Muscle of leg (tissue), 11 donors: ENCODE results near the gene FOXE1. TPM values are rescaled to one million over a fixed set of nuclear protein-coding genes. Genes with fewer than 3 reads are reported as not detected.

ENCODE experiments used
- DNase-seq: peaks from one replicate; pipeline ENCODE4 v3.0.0; 2013
- H3K27ac ChIP-seq: one replicate; pipeline ENCODE4 v1.5.1; 2013; ENCODE audit warnings: mild to moderate bottlenecking, low read length, control low read depth
- H3K27me3 ChIP-seq: one replicate; pipeline ENCODE4 v1.6.1; 2013; ENCODE audit warnings: low read length; ENCODE audit not compliant: control insufficient read depth, insufficient read depth
- H3K36me3 ChIP-seq: one replicate; pipeline ENCODE4 v1.6.1; 2013; ENCODE audit warnings: low read length; ENCODE audit not compliant: control insufficient read depth, insufficient read depth
- H3K4me1 ChIP-seq: one replicate; pipeline ENCODE4 v1.6.1; 2013; ENCODE audit warnings: low read length; ENCODE audit not compliant: control insufficient read depth, insufficient read depth
- H3K4me3 ChIP-seq: one replicate; pipeline ENCODE4 v1.5.1; 2013; ENCODE audit warnings: low read length, control low read depth
- H3K9me3 ChIP-seq: replicated peaks from 2 replicates; pipeline ENCODE4 v1.6.1; 2013; ENCODE audit warnings: low read depth, low read length; ENCODE audit not compliant: control insufficient read depth
- WGBS: methylation state at CpG from one replicate; pipeline ENCODE4 v1.1.5; 2013; ENCODE audit warnings: missing lambda C conversion rate; ENCODE audit not compliant: insufficient coverage; 5-methylcytosine and 5-hydroxymethylcytosine counted together
- polyA plus RNA-seq, 8 donors: library from polyadenylated mRNA; unstranded; fragments of 120-200 nt; gene quantifications; one replicate each; pipeline versions ENCODE4 v1.2.1 to v1.2.3, GENCODE V29; 2013; ENCODE audit warnings: inconsistent platforms in 1 of 8, low replicate concordance in 1 of 8; ENCODE audit not compliant: insufficient read length in 8 of 8, insufficient read depth in 1 of 8
- total RNA-seq: library from RNA; stranded (reverse); fragments of 120-200 nt; gene quantifications from one replicate; pipeline ENCODE4 v1.2.4, GENCODE V29; 2013

FOXE1 gene
- total and polyA plus RNA-seq, 9 donors = not detected

DNA sequence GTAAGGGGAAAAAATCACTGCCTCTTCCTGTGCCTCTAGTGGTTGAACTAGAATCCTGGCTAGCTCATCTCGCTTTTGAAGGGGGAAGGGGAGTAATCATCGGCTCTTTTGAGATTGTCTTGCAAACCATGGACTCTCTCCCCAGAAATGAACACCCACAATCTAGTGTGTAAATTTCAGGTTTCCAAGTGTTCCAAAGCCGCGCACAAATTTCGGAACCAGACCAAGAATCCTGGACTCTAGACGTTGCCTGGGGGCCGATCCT lies 4.9 kb upstream of the FOXE1 start:
- 5% methylated on average over 5 of the region's 7 CpGs for WGBS
- no peaks in the 10 kb centered on the region for H3K9me3 ChIP-seq
- H3K4me1 ChIP-seq = peaks cover 13% of the 10 kb centered on the region
- H3K4me3 ChIP-seq = no peak overlapping the region
- no peak overlapping the region for H3K27ac ChIP-seq
- DNase-seq = no peak
- H3K27me3 ChIP-seq = peaks cover 79% of the 10 kb centered on the region
- no peaks in the 10 kb centered on the region for H3K36me3 ChIP-seq

DNA sequence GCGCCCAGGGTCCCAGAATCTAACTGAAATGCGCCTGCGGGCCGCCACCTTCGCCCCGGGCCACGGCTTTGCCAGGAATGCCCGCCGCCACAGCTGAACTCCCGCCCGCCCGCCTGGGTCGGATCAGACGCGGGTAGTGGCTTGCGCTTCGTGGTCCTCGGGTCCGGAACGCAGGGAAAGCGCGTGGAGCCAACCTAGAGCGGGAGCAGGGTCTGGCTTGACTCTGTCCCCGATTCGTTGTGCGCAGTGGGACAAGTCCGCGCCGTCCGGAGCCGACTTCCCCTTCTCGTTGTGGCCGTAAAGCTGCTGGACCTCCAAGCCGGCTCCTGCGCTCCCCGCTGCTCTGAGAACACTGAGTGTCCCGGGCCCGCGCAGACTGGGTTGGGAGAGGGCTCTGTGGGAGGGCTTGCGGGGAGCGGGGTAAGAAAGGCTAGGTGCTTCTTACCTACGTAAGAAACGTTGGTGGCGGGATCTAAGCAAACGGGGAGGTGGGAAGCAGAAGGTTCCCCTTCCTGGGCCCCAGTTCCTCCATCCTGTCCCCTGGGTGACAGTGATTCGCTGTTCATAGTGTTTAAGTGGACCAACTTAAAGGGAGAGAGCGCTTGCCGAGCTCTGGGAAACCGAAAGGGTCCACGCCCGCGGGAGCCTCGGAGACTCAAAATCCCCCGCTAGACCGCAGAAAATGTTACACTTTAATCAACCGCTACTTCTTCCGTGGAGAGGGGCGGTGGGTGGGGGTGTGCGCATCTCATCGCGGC lies 4.4 kb upstream of the FOXE1 start:
- no peak for DNase-seq
- Histone ChIP-seq H3K36me3 (no peaks in the 10 kb centered on the region), H3K4me3 (no peak overlapping the region), H3K27ac (no peak overlapping the region), H3K4me1 (peaks cover 13% of the 10 kb centered on the region), H3K27me3 (peaks cover 81% of the 10 kb centered on the region), H3K9me3 (no peaks in the 10 kb centered on the region)
- under 1% methylated on average over 34 of the region's 61 CpGs for WGBS

DNA sequence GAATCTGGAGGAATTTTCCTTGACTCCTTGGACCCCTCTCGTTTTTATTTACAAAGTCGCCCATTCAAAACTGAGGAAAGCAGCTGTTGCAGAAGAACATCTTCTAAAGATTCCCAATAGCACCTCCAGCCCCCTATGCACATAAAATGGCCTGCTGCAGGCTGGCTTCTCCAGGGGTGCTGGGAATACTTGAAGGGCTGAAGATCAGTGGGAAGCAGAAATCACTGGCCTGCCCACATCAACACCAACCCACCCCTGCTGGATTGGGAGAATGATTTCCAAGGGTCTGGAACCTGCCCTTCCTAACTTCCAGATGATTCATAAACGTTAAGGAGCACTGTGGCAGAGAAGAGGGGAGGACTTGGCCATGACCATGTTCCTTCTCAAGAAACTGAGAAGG lies 3.0 kb upstream of the FOXE1 start:
- no peak for DNase-seq
- Histone ChIP-seq H3K27ac (no peak overlapping the region), H3K9me3 (no peaks in the 10 kb centered on the region), H3K27me3 (peaks cover 91% of the 10 kb centered on the region), H3K4me3 (no peak overlapping the region), H3K36me3 (no peaks in the 10 kb centered on the region), H3K4me1 (peaks cover 13% of the 10 kb centered on the region)
- 0% methylated on average over 1 of the region's 3 CpGs for WGBS

DNA sequence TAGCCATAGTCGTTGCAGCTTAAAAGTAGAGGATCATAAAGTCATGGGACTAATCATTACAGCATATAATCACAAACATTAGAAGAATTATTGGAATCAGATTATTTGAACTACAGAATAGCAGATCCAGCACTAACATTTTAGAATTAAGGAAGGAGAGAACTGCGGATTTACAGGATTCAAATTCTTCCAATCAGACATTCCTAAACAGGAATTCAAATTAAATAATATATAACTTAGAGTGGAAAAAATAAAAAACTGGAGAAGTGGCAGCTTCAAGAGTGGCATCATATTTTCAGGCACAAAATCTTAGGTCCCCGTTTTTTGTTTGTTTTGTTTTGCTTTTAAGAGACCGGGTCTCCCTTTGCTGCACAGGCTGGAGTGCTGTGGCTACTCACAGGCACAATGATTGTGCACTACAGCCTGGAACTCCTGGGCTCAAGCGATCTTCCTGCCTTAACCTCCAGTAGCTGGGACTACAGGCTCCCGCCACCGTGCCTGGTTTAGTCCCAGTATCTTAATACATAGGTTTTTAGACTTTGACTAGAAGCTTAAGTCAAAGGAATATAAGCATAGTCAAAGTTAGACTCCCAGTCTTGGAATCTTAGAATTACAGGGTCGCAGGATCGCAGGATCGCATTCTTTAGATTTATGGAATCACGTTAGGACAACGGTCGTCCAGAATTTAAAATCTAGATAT lies 2.1 kb upstream of the FOXE1 start:
- Histone ChIP-seq H3K4me3 (no peak overlapping the region), H3K27ac (no peak overlapping the region), H3K4me1 (peaks cover 13% of the 10 kb centered on the region), H3K27me3 (peaks cover 92% of the 10 kb centered on the region), H3K36me3 (no peaks in the 10 kb centered on the region), H3K9me3 (no peaks in the 10 kb centered on the region)
- WGBS = 13% methylated on average over 5 of the region's 13 CpGs
- DNase-seq = no peak

DNA sequence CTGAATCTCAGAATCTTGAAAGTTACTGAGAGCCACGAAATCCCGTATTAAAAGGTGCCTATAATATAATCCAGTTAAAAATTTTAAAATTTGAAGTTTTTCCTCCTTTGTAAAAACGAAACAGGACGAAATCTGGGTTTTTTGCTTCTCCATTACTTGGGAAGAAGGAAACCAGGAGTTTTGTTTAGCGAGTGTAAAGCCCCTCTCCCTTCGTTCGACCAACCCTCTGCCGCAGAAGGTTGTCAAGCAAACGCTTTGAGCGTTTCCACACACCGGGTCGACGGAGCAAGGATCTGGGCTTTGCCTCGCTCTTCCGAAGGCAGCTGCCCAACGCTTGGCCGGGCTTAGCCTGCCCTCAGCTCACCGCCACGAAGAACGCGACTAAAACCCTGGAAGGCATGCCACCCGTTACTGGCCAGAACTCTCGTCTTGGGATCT lies 1.6 kb upstream of the FOXE1 start:
- whole genome bisulfite sequencing = under 1% methylated on average over 19 of the region's 23 CpGs
- Histone ChIP-seq H3K9me3 (no peaks in the 10 kb centered on the region), H3K27me3 (peaks cover 89% of the 10 kb centered on the region), H3K4me1 (peaks cover 13% of the 10 kb centered on the region), H3K36me3 (no peaks in the 10 kb centered on the region), H3K4me3 (no peak overlapping the region), H3K27ac (no peak overlapping the region)
- no peak for DNase-seq

DNA sequence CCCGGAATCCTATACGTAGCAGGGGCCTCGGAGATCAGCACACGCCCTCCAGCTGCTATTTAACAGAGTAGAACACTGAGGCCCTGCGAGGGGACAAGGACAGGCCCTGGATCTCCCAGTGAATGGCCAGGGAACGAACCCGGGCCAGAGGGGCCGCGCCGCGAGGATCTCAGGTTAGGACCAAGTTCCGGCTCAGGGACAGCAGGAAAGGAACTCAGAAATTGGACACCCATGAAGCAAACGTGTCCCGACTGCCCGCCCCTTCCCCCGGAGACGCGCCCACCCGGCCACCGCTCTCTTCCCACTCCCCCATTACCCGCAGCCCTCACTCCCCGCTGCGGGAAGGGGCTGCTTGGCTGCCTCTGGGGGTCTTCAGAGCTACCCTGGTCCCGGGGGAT lies 1.0 kb upstream of the FOXE1 start:
- no peaks in the 10 kb centered on the region for H3K9me3 ChIP-seq
- 0% methylated on average over 13 of the region's 24 CpGs for WGBS
- no peak for DNase-seq
- H3K27me3 ChIP-seq = peaks cover 87% of the 10 kb centered on the region
- no peak overlapping the region for H3K4me3 ChIP-seq
- H3K36me3 ChIP-seq = no peaks in the 10 kb centered on the region
- H3K27ac ChIP-seq = no peak overlapping the region
- peaks cover 13% of the 10 kb centered on the region for H3K4me1 ChIP-seq

DNA sequence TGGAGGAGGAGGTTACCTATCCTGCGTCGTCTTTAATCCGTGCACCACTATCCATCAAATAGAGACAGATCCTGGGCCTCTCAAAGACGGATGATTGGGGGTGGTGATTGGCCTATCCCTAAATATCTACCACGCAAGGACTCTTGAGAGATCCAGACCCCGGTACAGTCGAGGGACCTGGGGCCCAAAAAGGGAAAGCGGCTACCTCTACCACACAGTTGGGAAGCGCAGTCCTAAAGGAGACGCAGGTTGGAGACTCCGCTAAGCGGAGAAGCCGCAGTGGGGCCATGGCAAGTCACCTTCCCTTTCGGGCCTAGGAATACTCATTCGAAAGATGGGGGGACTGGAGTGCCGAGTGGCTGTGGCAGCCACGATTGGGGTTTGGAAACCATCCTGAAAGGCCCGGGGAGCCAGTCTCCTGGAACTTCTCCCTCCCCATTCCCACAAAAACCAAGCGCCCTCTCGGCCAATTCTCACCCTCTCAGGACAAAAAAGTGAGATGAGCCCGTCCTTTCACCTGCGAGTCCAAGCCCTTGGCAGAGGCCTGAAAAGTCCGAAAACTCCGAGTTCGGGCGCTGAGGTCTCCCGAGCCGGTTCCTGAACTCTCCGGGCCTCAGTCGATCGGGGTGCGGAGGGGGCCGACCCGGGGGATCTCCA lies 499 bp upstream of the FOXE1 start:
- WGBS = 0% methylated on average over 24 of the region's 34 CpGs
- H3K27ac ChIP-seq = no peak overlapping the region

DNA sequence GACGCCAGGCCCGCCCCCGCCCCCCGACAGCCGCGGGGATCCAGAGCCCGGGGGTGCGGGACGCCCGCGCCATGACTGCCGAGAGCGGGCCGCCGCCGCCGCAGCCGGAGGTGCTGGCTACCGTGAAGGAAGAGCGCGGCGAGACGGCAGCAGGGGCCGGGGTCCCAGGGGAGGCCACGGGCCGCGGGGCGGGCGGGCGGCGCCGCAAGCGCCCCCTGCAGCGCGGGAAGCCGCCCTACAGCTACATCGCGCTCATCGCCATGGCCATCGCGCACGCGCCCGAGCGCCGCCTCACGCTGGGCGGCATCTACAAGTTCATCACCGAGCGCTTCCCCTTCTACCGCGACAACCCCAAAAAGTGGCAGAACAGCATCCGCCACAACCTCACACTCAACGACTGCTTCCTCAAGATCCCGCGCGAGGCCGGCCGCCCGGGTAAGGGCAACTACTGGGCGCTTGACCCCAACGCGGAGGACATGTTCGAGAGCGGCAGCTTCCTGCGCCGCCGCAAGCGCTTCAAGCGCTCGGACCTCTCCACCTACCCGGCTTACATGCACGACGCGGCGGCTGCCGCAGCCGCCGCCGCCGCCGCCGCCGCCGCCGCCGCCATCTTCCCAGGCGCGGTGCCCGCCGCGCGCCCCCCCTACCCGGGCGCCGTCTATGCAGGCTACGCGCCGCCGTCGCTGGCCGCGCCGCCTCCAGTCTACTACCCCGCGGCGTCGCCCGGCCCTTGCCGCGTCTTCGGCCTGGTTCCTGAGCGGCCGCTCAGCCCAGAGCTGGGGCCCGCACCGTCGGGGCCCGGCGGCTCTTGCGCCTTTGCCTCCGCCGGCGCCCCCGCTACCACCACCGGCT lies 1.0 kb downstream of the FOXE1 start:
- under 1% methylated on average over 125 of the region's 125 CpGs for WGBS
- Histone ChIP-seq H3K4me3 (peak overlapping the region; percentile 22), H3K27ac (no peak overlapping the region), H3K9me3 (no peaks in the 10 kb centered on the region), H3K4me1 (peaks cover 7% of the 10 kb centered on the region), H3K27me3 (peaks cover 87% of the 10 kb centered on the region), H3K36me3 (no peaks in the 10 kb centered on the region)
- no peak for DNase-seq

More for the DNA sequence above, 499 bp upstream of the FOXE1 start:
- Histone ChIP-seq H3K36me3 (no peaks in the 10 kb centered on the region), H3K4me3 (no peak overlapping the region), H3K4me1 (peaks cover 13% of the 10 kb centered on the region), H3K27me3 (peaks cover 87% of the 10 kb centered on the region), H3K9me3 (no peaks in the 10 kb centered on the region)
- DNase-seq = no peak

DNA sequence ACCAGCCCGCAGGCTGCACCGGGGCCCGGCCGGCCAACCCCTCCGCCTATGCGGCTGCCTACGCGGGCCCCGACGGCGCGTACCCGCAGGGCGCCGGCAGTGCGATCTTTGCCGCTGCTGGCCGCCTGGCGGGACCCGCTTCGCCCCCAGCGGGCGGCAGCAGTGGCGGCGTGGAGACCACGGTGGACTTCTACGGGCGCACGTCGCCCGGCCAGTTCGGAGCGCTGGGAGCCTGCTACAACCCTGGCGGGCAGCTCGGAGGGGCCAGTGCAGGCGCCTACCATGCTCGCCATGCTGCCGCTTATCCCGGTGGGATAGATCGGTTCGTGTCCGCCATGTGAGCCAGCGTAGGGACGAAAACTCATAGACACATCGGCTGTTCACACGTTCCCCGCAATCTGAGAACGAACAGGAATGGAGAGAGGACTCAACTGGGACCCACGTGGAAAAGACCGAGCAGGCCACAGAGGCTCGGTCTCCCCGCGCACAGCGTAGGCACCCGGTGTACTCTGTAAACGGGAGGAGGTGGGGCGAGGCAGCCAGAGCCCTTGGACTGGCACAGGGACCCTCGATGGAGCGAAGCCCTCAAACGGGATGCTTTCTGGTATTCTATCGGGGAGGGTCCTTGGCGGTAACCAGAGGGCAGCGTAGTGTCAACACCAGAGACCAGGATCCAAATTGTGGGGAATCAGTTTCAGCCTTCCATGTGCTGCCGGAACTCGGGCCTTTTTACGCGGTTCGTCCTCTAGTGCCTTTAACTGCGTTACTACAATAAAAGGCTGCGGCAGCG lies 1.9 kb downstream of the FOXE1 start:
- no peak overlapping the region for H3K4me3 ChIP-seq
- WGBS = 3% methylated on average over 71 of the region's 71 CpGs

More for the DNA sequence above, 1.9 kb downstream of the FOXE1 start:
- Histone ChIP-seq H3K27ac (no peak overlapping the region), H3K27me3 (peaks cover 87% of the 10 kb centered on the region), H3K36me3 (no peaks in the 10 kb centered on the region), H3K9me3 (no peaks in the 10 kb centered on the region), H3K4me1 (peaks cover 7% of the 10 kb centered on the region)
- no peak for DNase-seq
